ENCODE data around the gene UBN1. TPM values are rescaled to one million over a fixed set of nuclear protein-coding genes. Genes with fewer than 3 reads are reported as not detected.
A peak's percentile ranks its signal among the peaks of the same experiment; 100 is the strongest.

The UBN1 gene
- total and polyA plus RNA-seq, 8 donors: 5.4 to 319 (median 34.2) TPM

DNA sequence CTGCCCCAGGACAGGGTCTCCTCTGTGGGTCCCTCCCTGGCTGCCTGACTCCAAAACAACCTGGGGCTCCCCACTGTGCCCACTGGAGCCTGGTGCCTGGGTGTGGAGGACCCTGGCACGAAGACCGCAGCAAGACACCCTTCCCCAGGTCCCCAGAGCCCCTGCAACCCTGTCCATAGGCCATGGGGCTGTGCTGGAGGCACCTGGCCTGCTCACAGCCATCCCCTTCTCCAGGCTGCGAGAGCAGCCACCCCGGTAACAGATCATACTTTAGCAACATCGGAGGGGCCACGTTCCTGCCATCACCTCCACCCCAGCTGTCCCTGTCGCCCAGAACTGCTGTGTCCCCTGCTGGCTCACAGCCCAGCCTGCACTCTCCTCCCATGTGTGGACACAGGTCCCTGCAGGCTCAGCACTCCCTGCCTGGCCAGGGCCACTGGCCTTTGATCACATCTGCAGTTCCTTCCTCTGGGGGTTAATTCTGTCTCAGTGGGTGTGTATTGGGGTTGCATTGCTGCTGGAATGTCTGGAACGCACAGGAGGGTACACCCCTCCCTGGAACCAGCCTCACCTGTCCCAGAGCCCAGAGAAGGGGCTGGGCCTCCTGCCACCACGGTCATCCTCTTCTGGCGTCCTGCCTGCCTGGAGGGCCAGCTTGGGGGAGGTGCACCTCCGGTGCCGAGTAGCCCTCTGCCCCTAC lies 77.5 kb downstream of the UBN1 start:
- intact Hi-C loops (cut with DNase I; ENCODE audit: low total_unique reads): no loop called here
- WGBS, 5 donors: 20 to 37% (median 33%) methylated on average over 8 to 12 of the region's 12 CpGs
- no peaks in the 10 kb centered on the region for H3K36me3 ChIP-seq
- H3K27me3 ChIP-seq: peaks cover 0 to 4% (median 0%) of the 10 kb centered on the region in 3 donors
- no peak overlapping the region for H3K4me3 ChIP-seq
- peaks cover 10 to 18% (median 17%) of the 10 kb centered on the region in 4 donors for H3K4me1 ChIP-seq
- peak overlapping the region in 3 of 5 donors; percentile 24 to 59 (median 37) for H3K27ac ChIP-seq
- peaks cover 0 to 21% (median 12%) of the 10 kb centered on the region in 4 donors for H3K9me3 ChIP-seq
- peak in 1 of 3 donors; percentile 38 for TF ChIP-seq POLR2AphosphoS5 (IDR thresholded peaks at IDR 0.05)
- TF ChIP-seq POLR2A (IDR thresholded peaks at IDR 0.05): no peak
- peak; percentile 74 to 75 for DNase-seq

DNA sequence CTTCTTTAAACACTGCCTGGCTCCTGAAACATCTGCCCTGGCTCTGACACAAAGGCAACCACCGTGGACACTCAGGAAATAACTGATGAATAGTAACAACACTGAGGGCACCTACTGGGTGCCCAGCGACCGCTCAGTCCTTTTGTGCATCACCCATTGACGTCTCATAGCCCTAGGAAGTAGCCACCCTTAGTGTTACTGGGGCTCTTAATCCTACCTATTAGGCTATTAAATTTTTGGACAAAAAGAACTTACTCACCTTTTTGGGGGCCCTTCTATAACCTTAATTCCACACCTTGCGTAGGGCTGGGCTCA lies 78.0 kb downstream of the UBN1 start:
- no peak for DNase-seq
- Histone ChIP-seq H3K27me3 (peaks cover 0 to 4% (median 0%) of the 10 kb centered on the region in 3 donors), H3K27ac (peak overlapping the region in 2 of 5 donors; percentile 24 to 37), H3K4me1 (peaks cover 10 to 18% (median 17%) of the 10 kb centered on the region in 4 donors), H3K4me3 (no peak overlapping the region), H3K9me3 (peaks cover 0 to 21% (median 12%) of the 10 kb centered on the region in 4 donors), H3K36me3 (no peaks in the 10 kb centered on the region)
- TF ChIP-seq, protein P1, sequence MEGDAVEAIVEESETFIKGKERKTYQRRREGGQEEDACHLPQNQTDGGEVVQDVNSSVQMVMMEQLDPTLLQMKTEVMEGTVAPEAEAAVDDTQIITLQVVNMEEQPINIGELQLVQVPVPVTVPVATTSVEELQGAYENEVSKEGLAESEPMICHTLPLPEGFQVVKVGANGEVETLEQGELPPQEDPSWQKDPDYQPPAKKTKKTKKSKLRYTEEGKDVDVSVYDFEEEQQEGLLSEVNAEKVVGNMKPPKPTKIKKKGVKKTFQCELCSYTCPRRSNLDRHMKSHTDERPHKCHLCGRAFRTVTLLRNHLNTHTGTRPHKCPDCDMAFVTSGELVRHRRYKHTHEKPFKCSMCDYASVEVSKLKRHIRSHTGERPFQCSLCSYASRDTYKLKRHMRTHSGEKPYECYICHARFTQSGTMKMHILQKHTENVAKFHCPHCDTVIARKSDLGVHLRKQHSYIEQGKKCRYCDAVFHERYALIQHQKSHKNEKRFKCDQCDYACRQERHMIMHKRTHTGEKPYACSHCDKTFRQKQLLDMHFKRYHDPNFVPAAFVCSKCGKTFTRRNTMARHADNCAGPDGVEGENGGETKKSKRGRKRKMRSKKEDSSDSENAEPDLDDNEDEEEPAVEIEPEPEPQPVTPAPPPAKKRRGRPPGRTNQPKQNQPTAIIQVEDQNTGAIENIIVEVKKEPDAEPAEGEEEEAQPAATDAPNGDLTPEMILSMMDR (IDR thresholded peaks at IDR 0.05): no peak
- 59 to 64% (median 61%) methylated on average over 5 of the region's 5 CpGs for WGBS, 5 donors
- intact Hi-C loops (cut with DNase I; ENCODE audit: low total_unique reads): no loop called here

DNA sequence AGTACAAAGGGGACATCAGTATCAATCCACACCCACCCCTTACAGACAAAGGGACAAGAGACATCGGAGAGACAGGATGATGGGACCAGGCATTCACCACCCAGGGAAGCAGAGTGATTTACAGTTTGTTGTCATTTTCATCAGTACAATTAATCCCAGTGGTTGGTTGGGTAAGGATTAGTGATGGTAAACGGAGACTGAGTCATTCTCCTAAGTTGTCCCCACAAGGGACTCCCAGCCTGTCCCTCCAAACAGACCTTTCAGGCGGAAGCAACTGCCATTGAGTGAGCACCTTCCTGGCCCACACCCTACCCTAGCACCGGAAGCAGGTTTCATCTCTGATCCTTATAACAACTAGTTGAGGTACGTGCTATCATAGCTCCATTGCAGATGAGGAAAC lies 78.5 kb downstream of the UBN1 start:
- Histone ChIP-seq H3K9me3 (peaks cover 0 to 21% (median 12%) of the 10 kb centered on the region in 4 donors), H3K4me1 (peaks cover 10 to 18% (median 17%) of the 10 kb centered on the region in 4 donors), H3K27ac (no peak overlapping the region), H3K36me3 (no peaks in the 10 kb centered on the region), H3K4me3 (no peak overlapping the region), H3K27me3 (peaks cover 0 to 4% (median 0%) of the 10 kb centered on the region in 3 donors)
- no peak for DNase-seq
- 80 to 92% (median 89%) methylated on average over 5 of the region's 5 CpGs for WGBS, 5 donors
- no peak for TF ChIP-seq EP300 (IDR thresholded peaks at IDR 0.05)
- TF ChIP-seq, protein P1 (IDR thresholded peaks at IDR 0.05): no peak
- no peak for TF ChIP-seq POLR2AphosphoS5 (IDR thresholded peaks at IDR 0.05)
- TF ChIP-seq POLR2A (IDR thresholded peaks at IDR 0.05): no peak
- intact Hi-C loops (cut with DNase I; ENCODE audit: low total_unique reads): no loop called here

DNA sequence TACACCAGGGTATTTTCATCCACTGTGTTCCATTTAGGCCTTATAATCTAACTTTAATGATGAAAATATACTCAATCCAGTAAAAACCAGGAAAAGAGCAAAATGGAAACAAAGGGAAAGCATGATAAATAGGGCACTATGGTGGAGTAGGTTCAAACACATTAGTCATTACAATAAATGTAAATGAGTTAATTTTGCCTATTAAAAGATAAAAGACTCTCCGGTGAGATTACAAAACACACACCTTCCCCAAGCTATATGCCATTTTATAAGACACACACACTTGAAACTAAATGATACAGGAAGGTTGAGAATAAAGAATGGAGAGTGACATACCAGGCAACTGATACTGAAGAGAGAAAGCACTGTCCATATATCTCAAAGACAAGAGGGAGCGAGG lies 79.6 kb downstream of the UBN1 start:
- no peaks in the 10 kb centered on the region for H3K36me3 ChIP-seq
- no peak for DNase-seq
- intact Hi-C loops (cut with DNase I; ENCODE audit: low total_unique reads): no loop called here
- TF ChIP-seq POLR2AphosphoS5 (IDR thresholded peaks at IDR 0.05) (no peak), POLR2A (IDR thresholded peaks at IDR 0.05) (no peak), EP300 (IDR thresholded peaks at IDR 0.05) (no peak)
- TF ChIP-seq, protein P1 (IDR thresholded peaks at IDR 0.05): no peak
- peaks cover 0 to 1% (median 0%) of the 10 kb centered on the region in 3 donors for H3K27me3 ChIP-seq
- 97 to 98% (median 98%) methylated on average over 2 of the region's 2 CpGs for WGBS, 5 donors
- H3K27ac ChIP-seq: no peak overlapping the region
- no peak overlapping the region for H3K4me3 ChIP-seq
- H3K4me1 ChIP-seq: peaks cover 10 to 18% (median 17%) of the 10 kb centered on the region in 4 donors
- peaks cover 0 to 21% (median 12%) of the 10 kb centered on the region in 4 donors for H3K9me3 ChIP-seq

DNA sequence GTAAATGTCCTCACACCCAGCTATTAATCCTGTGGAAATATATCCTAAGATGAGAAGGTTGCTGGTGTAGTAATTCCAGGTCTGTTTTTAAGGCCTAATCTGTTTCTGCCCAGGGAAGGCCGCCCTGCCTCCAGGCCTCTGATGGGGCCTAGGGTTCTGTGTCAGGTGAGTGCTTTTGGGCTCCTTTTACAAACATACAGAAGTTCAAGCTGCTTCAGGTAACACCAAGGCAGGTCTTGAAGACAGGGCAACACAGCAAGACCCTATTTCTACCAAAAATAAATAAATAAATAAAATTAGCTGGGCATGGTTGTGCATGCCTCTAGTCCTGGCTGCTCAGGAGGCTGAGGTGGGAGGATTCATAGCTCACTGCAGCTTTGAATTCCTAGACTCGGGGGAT lies 80.4 kb downstream of the UBN1 start:
- Histone ChIP-seq H3K36me3 (no peaks in the 10 kb centered on the region), H3K4me1 (peaks cover 10 to 18% (median 17%) of the 10 kb centered on the region in 4 donors), H3K9me3 (peaks cover 0 to 21% (median 12%) of the 10 kb centered on the region in 4 donors), H3K27ac (no peak overlapping the region), H3K4me3 (no peak overlapping the region), H3K27me3 (no peaks in the 10 kb centered on the region)
- DNase-seq: no peak
- intact Hi-C loops (cut with DNase I; ENCODE audit: low total_unique reads): no loop called here
- TF ChIP-seq, protein P1 (IDR thresholded peaks at IDR 0.05): no peak
- TF ChIP-seq EP300 (IDR thresholded peaks at IDR 0.05): no peak
- TF ChIP-seq POLR2A (IDR thresholded peaks at IDR 0.05): no peak
- no peak for TF ChIP-seq POLR2AphosphoS5 (IDR thresholded peaks at IDR 0.05)
- WGBS, 5 donors: 57 to 94% (median 69%) methylated on average over 2 of the region's 2 CpGs
